GM18502 (cell line): ENCODE data around the gene RARRES1.

Source experiments
- ATAC-seq: cut with Tn5 transposase; IDR thresholded peaks from one replicate; pipeline ENCODE4 v1.9.1; 2021; ENCODE audit warnings: mild to moderate bottlenecking; ENCODE audit not compliant: unreplicated experiment, poor library complexity

RARRES1 gene

DNA sequence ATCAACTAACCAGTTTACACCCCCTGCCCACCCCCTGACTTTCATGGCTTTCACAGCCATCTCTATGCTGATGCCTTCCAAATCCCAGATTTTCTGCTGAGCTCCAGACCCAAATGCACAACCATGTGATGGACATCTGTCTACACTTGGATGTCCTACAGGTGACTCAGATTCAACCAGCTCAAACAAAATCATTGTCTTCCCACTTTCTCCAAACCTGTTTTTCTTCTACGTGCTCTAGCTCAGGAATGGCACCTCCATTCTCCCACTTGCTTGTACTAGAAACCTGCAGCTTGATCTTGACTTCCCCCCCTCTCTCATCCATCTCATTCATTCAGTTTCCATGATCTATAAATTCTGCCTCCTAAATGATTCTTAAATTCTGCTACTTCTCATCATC lies 34.1 kb upstream of the RARRES1 start:
- ATAC-seq = no peak

DNA sequence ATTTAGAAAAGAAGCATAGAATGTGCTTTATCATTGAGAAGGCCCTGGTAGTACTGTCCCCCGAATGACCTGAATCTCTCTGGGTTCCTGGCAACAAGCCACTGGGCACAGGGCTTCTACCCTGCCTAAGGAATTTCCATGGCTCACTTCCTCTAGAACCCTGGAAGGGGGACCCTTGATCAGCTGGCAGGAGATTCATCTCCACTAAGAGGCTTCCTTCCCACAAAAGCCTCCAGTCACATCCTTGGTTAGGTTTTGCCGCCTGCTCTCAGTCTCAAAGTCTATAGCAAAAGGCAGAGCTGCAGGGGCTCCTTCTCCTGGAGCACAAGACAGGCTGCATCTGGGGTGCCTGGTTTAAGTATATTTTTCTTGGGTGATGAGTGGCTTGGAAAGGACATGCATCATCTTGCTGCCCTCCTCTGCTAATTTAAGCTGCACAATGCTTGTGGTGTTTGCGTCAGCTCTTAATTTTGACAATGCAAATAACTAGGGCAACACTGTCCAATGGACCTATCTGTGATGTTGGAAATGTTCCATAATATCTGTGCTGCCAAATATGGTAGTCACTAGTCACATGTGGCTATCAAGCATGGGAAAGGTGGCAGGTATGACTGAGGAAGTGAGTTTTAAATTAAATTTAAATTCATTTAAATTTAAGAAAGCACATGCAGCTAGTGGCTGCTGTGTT lies 33.4 kb upstream of the RARRES1 start:
- no peak for ATAC-seq

DNA sequence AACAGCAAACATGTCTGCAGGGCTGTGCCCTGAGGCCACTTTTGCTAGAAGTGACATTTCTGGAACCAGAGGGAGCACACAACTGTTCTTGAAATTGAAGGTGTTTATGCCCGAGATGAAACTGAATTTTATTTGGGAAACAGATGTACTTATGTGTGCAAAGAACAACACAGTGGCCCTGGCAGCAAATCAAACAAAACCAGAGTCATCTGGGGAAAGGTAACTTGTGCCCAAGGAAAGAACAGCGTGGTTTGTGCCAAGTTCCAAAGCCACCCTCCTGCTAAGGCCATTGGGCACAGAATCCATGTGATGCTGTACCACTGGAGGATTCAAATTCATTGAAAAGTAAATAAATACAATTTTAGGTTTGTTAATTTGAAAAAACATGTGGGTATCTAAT lies 31.2 kb upstream of the RARRES1 start:
- no peak for ATAC-seq

DNA sequence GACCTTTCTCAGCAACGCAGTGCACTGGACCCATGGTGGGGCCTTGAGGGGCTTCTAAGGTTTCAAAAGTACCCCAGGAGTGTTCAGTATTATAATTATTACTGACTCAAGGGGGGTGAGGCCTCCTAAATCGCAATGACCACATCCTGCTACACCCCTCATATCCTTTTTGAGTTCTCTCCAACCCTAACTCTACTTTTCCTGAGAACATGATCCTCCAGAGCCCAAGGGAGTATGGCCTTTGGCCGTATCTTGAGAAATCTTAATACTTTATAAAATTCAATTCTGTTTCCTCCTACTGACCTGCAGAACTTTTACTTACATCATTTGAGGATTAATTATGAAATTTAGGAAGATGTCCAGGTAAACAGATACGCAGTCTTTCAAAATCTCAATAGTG lies 30.4 kb upstream of the RARRES1 start:
- ATAC-seq = no peak

DNA sequence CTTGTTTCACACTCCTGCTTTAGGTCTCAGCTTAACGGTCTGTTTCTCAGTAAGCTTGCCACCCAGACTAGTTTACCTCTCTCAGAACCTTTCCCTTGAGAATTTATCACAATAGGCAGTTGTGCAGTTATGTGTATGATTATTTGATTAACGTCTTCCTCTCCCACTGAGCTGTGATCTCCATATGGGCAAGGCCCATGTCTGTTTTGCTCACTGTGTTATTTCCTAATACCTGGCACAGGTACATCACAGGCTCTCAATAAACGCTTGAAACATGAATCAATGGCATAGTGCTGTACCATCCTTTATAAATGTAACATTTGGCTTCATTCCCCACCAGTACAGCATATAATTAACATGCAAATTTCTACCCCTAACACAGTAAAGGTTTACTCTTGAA lies 29.1 kb upstream of the RARRES1 start:
- ATAC-seq = no peak

DNA sequence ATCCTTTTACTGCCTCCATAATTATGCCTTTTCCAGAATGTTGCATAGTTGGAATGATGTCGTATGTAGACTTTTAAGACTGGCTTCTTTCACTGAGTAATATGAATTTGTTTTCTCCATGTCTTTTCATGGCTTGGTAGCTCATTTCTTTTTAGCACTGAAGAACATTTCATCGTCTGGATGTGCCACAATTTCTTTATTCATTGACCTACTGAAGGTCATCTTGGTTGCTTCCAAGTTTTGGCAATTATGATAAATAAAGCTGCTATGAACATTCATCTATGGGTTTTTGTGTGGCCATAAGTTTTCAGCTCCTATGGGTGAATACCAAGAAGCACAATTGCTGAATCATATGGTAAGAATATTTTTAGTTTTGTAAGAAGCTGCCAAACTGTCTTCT lies 23.2 kb upstream of the RARRES1 start:
- no peak for ATAC-seq

DNA sequence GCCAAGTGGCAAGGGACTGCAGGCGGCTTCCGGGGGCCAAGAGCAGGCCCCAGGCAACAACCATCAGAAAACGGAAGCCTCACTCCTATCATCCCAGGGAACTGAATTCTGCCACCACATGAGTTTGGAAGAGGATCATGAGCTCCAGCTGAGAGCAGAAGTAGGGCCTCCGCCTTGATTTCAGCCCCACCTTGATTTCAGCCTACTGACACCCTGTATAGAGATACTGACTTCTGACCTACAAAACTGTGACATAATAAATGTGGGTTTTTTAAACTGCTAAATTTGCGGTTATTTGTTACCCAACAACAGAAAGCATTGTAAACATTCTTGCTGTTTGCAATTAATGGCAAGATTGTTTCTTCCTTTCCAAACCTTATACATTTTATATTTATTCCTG lies 21.6 kb upstream of the RARRES1 start:
- ATAC-seq = no peak

DNA sequence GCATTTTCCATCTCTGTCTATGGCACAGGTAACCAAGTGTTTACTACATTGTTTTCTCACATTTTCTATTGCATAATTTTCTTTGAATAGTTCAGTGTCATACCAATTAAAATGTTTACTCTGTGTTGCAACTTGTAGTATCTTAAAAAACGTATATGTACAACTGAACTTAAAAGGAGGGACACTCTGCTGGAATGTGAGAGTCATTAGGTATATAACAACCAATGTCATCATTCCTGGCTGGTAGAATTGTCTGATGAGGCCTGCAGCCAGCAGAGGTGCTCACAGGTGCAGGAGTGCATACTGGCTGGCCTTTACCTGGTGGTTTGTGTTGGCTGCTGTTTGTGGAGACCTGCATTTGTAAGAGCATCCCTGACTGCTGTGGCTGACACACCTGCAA lies 19.1 kb upstream of the RARRES1 start:
- ATAC-seq = no peak

DNA sequence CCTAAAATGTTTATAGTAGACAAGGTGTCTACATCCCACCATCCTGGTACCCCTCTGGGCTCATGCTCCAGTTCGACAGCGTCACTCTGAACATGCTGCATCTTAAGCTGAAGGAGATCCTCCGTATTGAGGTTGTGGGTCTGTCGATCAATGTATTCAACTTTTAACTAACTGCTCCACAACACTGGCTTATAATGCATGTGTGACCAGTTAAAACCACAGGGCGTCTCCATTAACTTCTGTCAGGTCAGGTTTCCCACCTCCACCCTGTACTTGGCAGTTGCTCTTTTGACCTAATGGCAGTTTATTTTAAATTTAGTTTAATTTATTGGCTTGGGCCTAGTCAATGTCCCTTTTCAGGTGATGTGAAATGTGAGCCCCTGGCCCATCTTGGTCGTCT lies 17.8 kb upstream of the RARRES1 start:
- no peak for ATAC-seq

DNA sequence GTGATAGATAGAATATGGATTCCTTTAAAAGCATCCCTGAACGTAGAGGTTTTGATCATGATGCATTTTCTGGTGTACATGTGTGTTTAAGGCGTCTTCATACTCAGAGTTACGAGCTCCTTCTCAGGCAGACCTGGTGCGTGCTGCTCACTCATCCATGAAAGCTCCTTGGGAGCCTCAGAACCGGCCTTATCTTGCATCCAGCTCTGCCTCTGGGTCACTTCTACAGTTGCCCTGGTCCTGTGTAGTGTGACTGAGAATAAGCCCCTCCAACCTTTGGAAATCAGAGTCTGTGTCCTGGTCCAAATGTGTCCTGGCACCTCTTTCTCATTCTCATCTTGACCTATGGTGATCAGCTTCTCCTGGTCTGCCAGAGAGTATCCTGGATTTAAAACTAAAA lies 17.3 kb upstream of the RARRES1 start:
- ATAC-seq = no peak

DNA sequence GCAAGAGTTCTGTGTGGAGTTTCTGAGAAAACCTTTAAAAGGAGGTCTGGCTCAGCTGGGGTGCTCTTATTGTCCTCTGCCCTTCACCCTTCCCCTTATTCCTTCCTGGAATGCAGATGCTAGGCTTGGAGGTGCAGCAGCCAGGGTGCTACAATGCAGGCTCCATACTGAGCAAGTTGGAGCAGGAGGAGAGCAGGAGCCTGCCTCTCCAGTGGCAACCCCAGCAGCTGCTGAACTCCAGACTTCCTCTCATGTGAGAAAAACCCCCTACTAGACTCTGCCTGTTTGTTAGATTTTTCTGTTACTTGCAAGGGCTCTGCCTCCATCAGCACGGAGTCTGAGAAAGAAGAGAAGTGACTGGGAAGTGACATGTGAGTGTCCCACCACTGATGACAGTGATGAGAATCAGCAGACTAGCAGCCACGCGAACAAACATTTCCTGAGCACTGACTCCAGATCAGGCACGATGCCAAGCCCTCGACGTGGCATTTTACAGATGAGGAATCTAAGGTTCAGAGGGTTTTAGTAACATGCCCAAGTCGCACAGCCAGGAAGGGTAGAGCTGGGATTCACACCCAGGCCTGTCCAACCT lies 16.1 kb upstream of the RARRES1 start:
- no peak for ATAC-seq

DNA sequence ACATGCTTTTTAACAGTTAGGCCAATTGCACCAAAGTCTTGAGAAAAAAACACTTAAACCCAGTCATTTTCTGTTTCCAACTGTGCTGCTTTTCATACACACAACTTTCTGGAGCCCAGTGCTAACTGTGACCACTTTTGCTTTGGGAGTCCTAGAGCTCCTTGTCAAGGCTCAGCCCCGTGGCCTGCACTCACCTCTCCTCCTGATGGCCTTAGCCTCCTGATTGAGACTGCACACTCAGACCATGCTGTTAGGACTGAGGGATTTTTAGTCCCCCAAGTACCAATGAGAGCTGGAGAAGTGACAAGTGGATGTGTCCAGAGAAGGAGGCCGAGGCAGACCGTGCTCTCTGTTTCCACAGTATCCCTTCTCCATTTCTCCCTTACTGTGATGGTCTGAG lies 15.2 kb upstream of the RARRES1 start:
- ATAC-seq = peak; percentile 12

DNA sequence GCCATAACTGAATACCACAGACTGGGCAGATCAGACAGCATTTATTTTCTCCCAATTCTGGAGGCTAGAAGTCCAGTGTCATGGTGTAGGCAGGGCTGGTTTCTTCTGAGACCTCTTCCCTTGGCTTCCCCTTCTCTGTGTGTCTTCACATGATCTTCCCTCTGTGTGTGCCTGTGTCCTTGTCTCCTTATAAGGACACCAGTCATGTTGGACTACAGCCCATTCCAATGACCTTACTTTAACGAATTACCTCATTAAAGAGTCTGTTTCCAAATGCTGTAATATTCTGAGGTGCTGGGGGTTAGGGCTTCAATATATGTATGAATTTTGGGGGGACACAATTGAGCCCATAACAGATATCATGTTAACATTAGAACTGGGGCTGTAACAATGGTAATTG lies 13.3 kb upstream of the RARRES1 start:
- ATAC-seq = no peak

DNA sequence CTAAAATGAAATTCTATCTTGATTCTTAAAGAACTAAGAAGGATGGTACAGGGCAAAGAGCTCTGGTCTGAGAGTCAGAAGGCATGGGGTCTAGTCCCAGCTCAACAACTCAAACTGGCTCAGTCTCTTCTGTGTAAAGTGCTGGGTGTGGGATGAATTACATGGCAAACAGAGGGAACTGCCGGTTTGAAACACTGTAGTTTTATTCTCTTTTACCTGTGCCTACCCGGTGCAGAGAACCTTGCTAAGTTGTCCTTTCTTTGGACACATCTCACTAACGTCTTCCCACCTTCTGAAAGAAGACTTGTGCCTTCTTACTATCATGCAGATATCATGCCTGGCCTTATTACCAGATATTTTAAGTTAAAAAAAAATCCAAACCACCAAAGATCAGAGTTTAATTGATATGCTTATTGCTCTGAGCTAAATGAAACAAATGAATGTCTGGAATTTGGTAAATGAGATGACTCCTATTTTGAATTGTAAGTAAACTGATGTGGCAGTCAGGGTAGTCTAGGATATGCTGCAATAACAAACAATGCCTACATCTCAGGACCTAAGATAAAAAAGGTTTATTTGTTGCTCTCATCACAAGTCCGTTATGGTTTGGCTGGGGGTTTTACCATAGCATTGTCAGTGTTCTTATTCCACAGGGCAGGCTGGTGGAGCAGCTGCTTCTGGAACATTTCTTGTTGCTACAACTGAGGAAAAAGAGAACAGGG lies 12.5 kb upstream of the RARRES1 start:
- ATAC-seq = no peak

DNA sequence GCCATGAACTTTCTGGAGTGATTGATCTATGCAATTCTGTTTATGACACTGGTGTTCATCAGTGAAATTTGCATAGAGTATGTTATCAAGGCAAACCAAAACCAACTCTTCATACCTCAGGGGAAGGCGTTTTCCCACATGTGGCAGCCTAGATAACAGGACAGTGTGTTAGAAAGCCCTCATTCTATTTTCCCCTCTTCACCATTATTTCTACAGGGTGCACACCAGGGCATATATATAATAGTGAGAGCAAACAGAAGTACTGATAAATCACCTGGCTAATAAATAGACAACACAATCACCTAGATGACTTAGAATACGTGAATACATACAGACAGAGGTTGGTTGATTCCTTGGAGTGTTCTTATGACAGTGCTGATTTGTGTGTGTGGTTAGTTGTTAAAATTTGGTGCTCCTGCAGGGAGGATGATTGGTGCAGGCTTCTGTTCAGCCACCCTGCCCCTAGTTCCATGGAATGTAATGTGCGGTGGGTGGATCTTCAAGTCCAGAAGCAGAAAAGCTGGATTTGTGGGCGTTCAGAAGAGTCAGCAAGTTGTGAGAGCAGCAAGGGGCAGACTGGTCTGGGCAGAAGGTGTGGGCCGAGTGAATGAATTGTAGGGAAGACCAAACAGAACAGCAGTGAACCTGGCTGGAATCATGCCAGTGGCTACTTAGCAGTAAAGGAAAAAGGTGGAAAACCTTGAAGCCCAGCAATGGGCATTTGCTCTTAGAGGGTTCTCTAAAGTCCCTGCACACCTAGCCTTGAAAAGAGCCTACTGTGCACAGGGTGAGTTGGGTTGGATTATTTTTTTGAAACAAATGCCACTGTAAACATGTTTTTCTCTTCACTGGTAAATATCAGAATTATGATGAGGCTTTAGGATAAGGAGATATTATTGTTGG lies 11.7 kb upstream of the RARRES1 start:
- ATAC-seq = peak; percentile 37

DNA sequence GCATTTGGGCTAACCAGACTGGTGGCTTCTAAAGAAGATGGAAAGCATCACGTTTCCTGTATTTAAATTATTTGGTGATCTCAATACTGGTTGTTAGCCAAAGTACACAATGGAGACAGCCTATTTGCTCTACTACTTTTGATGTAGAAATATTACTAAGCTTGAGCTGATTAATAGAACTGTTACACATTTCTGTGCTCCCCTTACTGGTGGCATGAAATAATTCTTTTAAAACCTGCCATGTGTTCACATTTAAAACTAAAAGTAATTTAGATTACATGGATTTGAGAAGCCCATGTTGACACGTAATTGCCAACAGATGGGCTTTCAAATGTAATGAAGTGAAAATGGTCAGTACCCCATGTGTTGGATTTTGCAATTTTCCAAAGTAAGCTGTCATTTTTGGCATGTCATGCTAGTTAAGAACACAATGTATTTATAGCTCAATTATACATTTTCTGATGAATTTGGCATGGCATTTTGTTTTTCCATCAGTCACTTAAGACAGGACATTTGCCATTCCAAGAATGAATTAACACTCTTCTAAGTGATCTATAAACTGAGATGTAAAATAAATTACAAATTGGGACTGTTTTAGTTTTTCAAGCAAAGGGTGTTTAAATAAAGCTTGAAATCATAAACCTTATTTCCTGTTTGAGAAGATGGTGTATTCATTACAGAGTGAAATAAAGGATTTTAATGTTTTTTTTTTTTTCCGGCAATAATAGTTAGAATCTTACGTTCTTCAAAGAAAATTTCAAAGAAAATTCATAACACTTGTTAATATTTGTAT lies 10.8 kb upstream of the RARRES1 start:
- ATAC-seq = no peak

DNA sequence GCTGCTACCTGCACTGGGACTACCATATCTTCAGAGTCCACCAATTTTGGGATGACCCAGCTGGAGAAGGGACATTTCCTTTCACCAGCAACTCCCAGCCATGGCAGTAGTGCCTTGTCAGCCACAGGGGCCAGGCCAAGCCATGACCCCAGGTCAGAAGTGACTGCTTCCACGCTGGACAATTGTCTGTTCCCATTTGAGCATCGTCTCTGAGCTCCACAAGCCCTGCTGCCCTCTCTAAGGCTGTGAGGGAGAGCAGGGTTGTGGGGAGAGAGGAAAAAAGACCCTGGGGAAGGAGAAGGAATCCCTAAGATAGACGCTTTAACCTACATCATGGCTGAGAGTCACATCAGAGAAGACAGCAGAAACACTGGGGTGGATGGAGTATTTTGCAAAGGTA lies 7.4 kb upstream of the RARRES1 start:
- ATAC-seq = no peak

DNA sequence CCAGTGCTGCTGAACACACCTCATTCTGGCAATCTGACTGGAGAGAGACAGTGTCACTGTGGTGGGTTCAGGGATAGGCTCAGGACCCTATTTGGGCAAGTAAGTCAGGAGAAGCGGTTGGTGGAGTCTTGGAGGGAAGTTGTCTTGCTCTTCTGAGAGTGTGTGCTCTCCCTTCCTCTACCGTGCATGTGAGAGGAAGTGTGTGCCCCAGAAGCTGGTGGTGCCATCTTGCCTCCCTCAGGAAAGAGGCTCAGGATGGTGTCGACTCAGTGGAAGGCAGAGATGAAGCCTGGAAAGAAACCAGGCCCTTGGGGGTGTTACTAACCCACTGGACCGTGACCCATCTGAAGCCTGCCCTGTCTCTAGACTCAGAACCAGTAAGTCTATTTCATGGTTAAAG lies 6.8 kb upstream of the RARRES1 start:
- ATAC-seq = no peak

DNA sequence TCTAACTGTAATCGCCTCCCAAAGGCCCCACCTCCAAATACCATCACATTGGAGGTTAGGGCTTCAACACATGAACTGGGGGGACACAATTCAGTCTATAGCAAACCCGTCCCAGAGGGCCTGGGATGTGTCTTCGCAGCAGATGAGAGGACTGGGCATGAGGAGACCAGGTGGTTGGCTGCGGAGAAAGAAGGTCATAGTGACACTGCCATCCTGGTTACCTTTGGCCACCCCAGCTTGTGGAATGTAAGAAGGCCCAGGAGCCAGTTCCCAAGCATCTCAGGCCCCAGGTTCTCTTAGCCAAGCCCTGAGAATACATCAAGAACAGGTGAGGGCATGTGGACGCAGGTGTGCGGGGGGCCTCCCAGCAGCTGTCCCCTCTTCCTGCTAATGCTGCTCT lies 6.4 kb upstream of the RARRES1 start:
- ATAC-seq = no peak

DNA sequence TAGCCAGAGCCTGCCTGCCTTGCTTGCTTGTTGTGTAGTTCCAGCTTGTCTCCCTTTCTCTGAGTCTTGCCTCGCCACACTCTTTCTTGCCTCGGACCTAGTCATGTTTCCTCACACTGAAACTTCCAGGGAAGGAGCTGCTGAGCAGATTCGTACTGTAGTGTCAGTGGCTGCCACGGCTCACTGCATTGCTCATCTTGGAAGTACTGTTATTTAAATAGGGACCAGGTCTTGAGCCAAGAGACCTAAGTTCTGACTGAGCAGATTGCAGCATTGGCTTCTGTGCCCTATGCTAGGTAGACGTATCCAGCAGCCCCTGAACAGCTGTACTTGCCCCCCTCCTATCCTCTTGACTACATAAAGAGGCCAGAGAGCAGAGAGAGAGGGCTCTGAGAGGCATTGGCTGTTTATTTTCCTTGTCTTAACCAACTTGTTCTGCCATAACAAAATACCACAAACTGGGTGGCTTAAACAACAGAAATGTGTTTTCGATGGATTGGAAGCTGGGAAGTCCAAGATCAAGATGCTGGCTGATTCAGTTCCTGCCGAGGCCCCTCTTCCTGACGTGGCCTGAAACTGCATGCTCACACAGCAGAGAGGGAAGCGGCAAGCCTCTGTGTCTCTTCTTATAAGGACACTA lies 5.8 kb upstream of the RARRES1 start:
- ATAC-seq = no peak
